Measurements from ENCODE around the gene HDAC4. TPM values are rescaled to one million over a fixed set of nuclear protein-coding genes. Genes with fewer than 3 reads are reported as not detected.

Gene HDAC4
- total RNA-seq, 1 donor from 2014 or later = 11.8 TPM

DNA sequence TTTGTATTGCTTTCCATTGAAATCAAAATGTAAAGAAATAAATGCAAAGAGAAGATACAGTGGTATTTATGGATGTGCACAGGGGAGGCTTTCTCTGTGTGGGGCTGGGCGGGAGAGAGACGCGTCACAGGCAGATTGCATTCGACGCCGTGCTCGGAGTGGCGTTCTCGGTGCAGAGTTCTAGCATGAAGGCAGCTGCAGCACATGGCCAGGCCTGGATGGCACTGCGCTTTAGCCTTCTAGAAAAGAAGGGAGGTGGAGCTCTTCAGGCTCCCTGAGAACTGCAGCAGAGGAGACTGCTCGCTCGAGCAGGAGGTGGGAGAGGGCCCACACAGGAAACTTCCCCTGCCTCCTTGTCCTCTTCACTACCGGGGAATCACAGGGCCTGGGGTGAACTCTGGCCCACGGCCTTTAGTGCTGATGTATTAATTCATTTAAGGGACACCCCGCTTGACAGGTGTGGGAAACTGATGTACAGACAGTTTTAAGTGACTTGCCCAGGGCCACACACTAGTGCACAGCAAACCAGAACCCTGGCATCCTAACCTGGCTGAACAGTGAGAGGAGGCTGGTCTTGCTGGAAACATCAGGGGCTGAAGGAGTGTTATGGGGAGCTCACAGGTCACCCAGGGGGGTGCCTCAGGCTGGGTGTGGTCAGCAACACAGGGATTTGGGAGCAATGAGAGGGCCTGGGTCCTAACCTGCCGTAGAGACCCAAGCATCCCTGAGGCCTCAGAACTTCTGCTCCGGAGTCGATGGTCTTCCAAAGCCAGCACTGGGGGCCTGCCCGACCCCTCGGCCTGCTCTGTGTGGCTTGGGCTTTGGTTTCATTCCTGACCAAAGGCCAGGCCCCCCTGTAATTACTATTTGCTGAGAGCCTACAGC lies 199.9 kb downstream of the HDAC4 start:
- no peaks in the 10 kb centered on the region for H3K27me3 ChIP-seq (ENCODE audit: insufficient read depth, low read length)
- H3K4me3 ChIP-seq (ENCODE audit: insufficient read depth, low read depth, low read length) = no peak overlapping the region
- DNase-seq (ENCODE audit: low read depth) (no peak), FAIRE-seq (no peak)
- Mint-ChIP-seq H3K27ac (ENCODE audit: unreplicated experiment) (no peak overlapping the region), H3K27me3 (ENCODE audit: low read depth, unreplicated experiment) (no peaks in the 10 kb centered on the region), H3K4me3 (ENCODE audit: unreplicated experiment) (no peak overlapping the region), H3K4me1 (ENCODE audit: low read depth, unreplicated experiment) (no peaks in the 10 kb centered on the region), H3K36me3 (ENCODE audit: low read depth, unreplicated experiment) (peaks cover 2% of the 10 kb centered on the region), H3K9me3 (ENCODE audit: unreplicated experiment) (no peaks in the 10 kb centered on the region)
- H2AFZ ChIP-seq (ENCODE audit: low read depth, low read length) = no peak overlapping the region
- TF ChIP-seq EZH2 (IDR thresholded peaks at IDR 0.05; ENCODE audit: insufficient read depth, low read length) = no peak
- no peak for TF ChIP-seq CTCF (IDR thresholded peaks at IDR 0.05; ENCODE audit: insufficient read depth, low read depth, low read length)
- H3K79me2 ChIP-seq (ENCODE audit: insufficient read depth, low read length) = no peaks in the 10 kb centered on the region
- peaks cover 3% of the 10 kb centered on the region for H3K4me1 ChIP-seq (ENCODE audit: insufficient read depth, low read length)
- no peaks in the 10 kb centered on the region for H3K9me3 ChIP-seq (ENCODE audit: insufficient read depth, low read depth, low read length)
- H3K36me3 ChIP-seq (ENCODE audit: insufficient read depth, low read length) = no peaks in the 10 kb centered on the region
- H3K27ac ChIP-seq (ENCODE audit: low read depth, low read length) = no peak overlapping the region
- H4K20me1 ChIP-seq (ENCODE audit: insufficient read depth, low read length) = peaks cover 27% of the 10 kb centered on the region
- H3K9ac ChIP-seq (ENCODE audit: low read length) = no peak overlapping the region
- no peak overlapping the region for H3K4me2 ChIP-seq (ENCODE audit: low read length)

GRCh38 chr2:239199041-239199768 lies 201.6 kb downstream of the HDAC4 start:
- no peak for DNase-seq (ENCODE audit: low read depth)
- Mint-ChIP-seq H3K4me3 (ENCODE audit: unreplicated experiment) (no peak overlapping the region), H3K36me3 (ENCODE audit: low read depth, unreplicated experiment) (peaks cover 2% of the 10 kb centered on the region), H3K27me3 (ENCODE audit: low read depth, unreplicated experiment) (no peaks in the 10 kb centered on the region), H3K9me3 (ENCODE audit: unreplicated experiment) (no peaks in the 10 kb centered on the region), H3K27ac (ENCODE audit: unreplicated experiment) (no peak overlapping the region), H3K4me1 (ENCODE audit: low read depth, unreplicated experiment) (peaks cover 3% of the 10 kb centered on the region)
- FAIRE-seq = no peak
- Histone ChIP-seq H3K27me3 (ENCODE audit: insufficient read depth, low read length) (no peaks in the 10 kb centered on the region), H3K36me3 (ENCODE audit: insufficient read depth, low read length) (no peaks in the 10 kb centered on the region), H3K27ac (ENCODE audit: low read depth, low read length) (no peak overlapping the region), H3K4me3 (ENCODE audit: insufficient read depth, low read depth, low read length) (no peak overlapping the region), H3K4me2 (ENCODE audit: low read length) (no peak overlapping the region), H2AFZ (ENCODE audit: low read depth, low read length) (no peak overlapping the region), H3K4me1 (ENCODE audit: insufficient read depth, low read length) (peaks cover 3% of the 10 kb centered on the region), H3K79me2 (ENCODE audit: insufficient read depth, low read length) (no peaks in the 10 kb centered on the region), H3K9ac (ENCODE audit: low read length) (no peak overlapping the region), H3K9me3 (ENCODE audit: insufficient read depth, low read depth, low read length) (no peaks in the 10 kb centered on the region), H4K20me1 (ENCODE audit: insufficient read depth, low read length) (peaks cover 14% of the 10 kb centered on the region)
- no peak for TF ChIP-seq EZH2 (IDR thresholded peaks at IDR 0.05; ENCODE audit: insufficient read depth, low read length)
- TF ChIP-seq CTCF (IDR thresholded peaks at IDR 0.05; ENCODE audit: insufficient read depth, low read depth, low read length) = no peak
